ENCODE data around the gene AIMP1. TPM values are rescaled to one million over a fixed set of nuclear protein-coding genes. Genes with fewer than 3 reads are reported as not detected.

AIMP1 gene
- total RNA-seq, 1 experiment from 2014 or later, result 52.5 TPM

- no peak overlapping the region for H3K4me3 Mint-ChIP-seq
- peaks cover 15% of the 10 kb centered on the region for H3K4me1 Mint-ChIP-seq
- ChIA-PET POLR2A (no interaction called here), CTCF (no interaction called here)
- DNase-seq (ENCODE audit: low spot score) (no peak), ATAC-seq (peak; percentile 68)
- peaks cover 9% of the 10 kb centered on the region for H3K9me3 Mint-ChIP-seq
- TF ChIP-seq AR (CRISPR knock-in tag; IDR thresholded peaks at IDR 0.05), result no peak
- no peak for TF ChIP-seq E2F1 (CRISPR knock-in tag; IDR thresholded peaks at IDR 0.05)
- TF ChIP-seq PRRX2 (CRISPR knock-in tag; IDR thresholded peaks at IDR 0.05), result no peak
- TF ChIP-seq ESRRA (CRISPR knock-in tag; IDR thresholded peaks at IDR 0.05; ENCODE audit: borderline replicate concordance), result no peak
- TF ChIP-seq E2F5 (CRISPR knock-in tag; IDR thresholded peaks at IDR 0.05), result no peak
- no peak for TF ChIP-seq TEAD4 (CRISPR knock-in tag; IDR thresholded peaks at IDR 0.05)
- peaks cover 14% of the 10 kb centered on the region for H3K36me3 Mint-ChIP-seq
- no peaks in the 10 kb centered on the region for H3K27me3 Mint-ChIP-seq (ENCODE audit: low read depth)
- peak overlapping the region; percentile 48 for H3K27ac Mint-ChIP-seq
Observed at GRCh38 chr4:106273831-106274230, 42.5 kb upstream of the AIMP1 start.

GRCh38 chr4:106277140-106277675 lies 39.1 kb upstream of the AIMP1 start:
- ChIA-PET CTCF (no interaction called here), POLR2A (no interaction called here)
- Mint-ChIP-seq H3K4me3 (no peak overlapping the region), H3K27me3 (ENCODE audit: low read depth) (no peaks in the 10 kb centered on the region), H3K9me3 (peaks cover 15% of the 10 kb centered on the region), H3K4me1 (peaks cover 15% of the 10 kb centered on the region), H3K27ac (no peak overlapping the region), H3K36me3 (peaks cover 14% of the 10 kb centered on the region)
- DNase-seq (ENCODE audit: low spot score) (no peak), ATAC-seq (no peak)
- no peak for TF ChIP-seq SP1 (CRISPR knock-in tag; conservative IDR thresholded peaks at IDR 0.05)
- TF ChIP-seq ZSCAN18 (CRISPR knock-in tag; IDR thresholded peaks at IDR 0.05), result no peak
- TF ChIP-seq NFYB (CRISPR knock-in tag; conservative IDR thresholded peaks at IDR 0.05; ENCODE audit: low read depth), result no peak
- TF ChIP-seq FOXP1 (CRISPR knock-in tag; IDR thresholded peaks at IDR 0.05; ENCODE audit: borderline replicate concordance), result no peak
- no peak for TF ChIP-seq NFATC4 (CRISPR knock-in tag; IDR thresholded peaks at IDR 0.05)
- no peak for TF ChIP-seq SOX15 (CRISPR knock-in tag; IDR thresholded peaks at IDR 0.05)
- no peak for TF ChIP-seq ELF4 (CRISPR knock-in tag; IDR thresholded peaks at IDR 0.05; ENCODE audit: low read depth)
- TF ChIP-seq TP53 (CRISPR knock-in tag; IDR thresholded peaks at IDR 0.05), result no peak
- no peak for TF ChIP-seq FOXP4 (CRISPR knock-in tag; IDR thresholded peaks at IDR 0.05)
- no peak for TF ChIP-seq USF2 (CRISPR knock-in tag; IDR thresholded peaks at IDR 0.05)
- no peak for TF ChIP-seq ZNF263 (CRISPR knock-in tag; IDR thresholded peaks at IDR 0.05; ENCODE audit: low read depth)
- no peak for TF ChIP-seq MXD4 (CRISPR knock-in tag; IDR thresholded peaks at IDR 0.05; ENCODE audit: borderline replicate concordance)
- no peak for TF ChIP-seq OVOL2 (CRISPR knock-in tag; IDR thresholded peaks at IDR 0.05; ENCODE audit: borderline replicate concordance)
